22Rv1 (cell line): Measurements from ENCODE around the gene STX12.

Source experiments
- ZFX ChIP-seq: fragments of 450-650 bp; IDR thresholded peaks from 2 replicates; pipeline ENCODE4 v1.6.1; 2017; ENCODE audit warnings: antibody characterized with exemption, borderline replicate concordance
- TF ChIP-seq, protein P1 (sequence below): fragments of 450-650 bp; IDR thresholded peaks from 2 replicates; pipeline ENCODE4 v1.5.1; 2017; ENCODE audit warnings: mild to moderate bottlenecking

DNA sequence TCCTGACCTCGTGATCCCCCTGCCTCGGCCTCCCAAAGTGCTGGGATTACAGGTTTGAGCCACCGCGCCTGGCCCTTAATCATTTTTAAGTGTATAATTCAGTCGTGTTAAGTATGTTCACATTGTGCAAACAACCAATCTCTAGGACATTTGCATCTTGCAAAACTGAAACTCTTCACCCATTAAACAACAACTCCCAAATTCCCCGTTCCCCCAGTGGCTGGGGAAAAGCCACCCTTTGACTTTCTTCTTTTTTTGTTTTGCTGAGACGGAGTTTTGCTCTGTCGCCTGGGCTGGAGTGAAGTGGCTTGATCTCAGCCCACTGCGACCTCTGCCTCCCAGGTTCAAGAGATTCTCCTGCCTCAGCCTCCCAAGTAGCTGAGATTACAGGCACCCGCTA lies 92.8 kb downstream of the STX12 start:
- TF ChIP-seq, protein P1, sequence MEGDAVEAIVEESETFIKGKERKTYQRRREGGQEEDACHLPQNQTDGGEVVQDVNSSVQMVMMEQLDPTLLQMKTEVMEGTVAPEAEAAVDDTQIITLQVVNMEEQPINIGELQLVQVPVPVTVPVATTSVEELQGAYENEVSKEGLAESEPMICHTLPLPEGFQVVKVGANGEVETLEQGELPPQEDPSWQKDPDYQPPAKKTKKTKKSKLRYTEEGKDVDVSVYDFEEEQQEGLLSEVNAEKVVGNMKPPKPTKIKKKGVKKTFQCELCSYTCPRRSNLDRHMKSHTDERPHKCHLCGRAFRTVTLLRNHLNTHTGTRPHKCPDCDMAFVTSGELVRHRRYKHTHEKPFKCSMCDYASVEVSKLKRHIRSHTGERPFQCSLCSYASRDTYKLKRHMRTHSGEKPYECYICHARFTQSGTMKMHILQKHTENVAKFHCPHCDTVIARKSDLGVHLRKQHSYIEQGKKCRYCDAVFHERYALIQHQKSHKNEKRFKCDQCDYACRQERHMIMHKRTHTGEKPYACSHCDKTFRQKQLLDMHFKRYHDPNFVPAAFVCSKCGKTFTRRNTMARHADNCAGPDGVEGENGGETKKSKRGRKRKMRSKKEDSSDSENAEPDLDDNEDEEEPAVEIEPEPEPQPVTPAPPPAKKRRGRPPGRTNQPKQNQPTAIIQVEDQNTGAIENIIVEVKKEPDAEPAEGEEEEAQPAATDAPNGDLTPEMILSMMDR = no peak
- no peak for TF ChIP-seq ZFX
